Measurements from ENCODE around the gene PCDHB11.
"Not testable (repeated sequence)": the region's sequence is repeated elsewhere in the genome, so short reads cannot be mapped to it uniquely, and the experiment has no call there.

PCDHB11 gene

DNA sequence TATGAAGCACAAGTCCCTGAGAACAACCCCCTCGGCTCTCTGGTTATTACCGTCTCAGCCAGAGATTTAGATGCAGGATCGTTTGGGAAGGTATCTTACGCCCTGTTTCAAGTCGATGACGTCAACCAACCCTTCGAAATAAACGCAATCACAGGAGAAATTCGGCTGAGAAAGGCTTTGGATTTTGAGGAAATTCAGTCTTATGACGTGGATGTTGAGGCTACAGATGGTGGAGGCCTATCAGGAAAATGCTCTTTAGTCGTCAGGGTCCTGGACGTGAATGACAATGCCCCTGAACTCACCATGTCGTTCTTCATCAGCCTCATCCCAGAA is 48.5 kb upstream of the PCDHB11 start:
- Histone ChIP-seq H3K9me3 (ENCODE audit: low read length) (no peaks in the 10 kb centered on the region), H3K4me1 (ENCODE audit: insufficient read depth, low read length, severe bottlenecking) (no peaks in the 10 kb centered on the region), H2AFZ (ENCODE audit: low read length) (no peak overlapping the region)

DNA sequence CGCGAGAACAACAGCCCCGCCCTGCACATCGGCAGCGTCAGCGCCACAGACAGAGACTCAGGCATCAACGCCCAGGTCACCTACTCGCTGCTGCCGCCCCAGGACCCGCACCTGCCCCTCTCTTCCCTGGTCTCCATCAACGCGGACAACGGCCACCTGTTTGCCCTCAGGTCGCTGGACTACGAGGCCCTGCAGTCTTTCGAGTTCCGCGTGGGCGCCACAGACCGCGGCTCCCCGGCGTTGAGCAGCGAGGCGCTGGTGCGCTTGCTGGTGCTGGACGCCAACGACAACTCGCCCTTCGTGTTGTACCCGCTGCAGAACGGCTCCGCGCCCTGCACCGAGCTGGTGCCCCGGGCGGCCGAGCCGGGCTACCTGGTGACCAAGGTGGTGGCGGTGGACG is 47.8 kb upstream of the PCDHB11 start:
- H3K9ac ChIP-seq (ENCODE audit: low read length); H2AFZ ChIP-seq (ENCODE audit: low read length); H3F3A ChIP-seq (ENCODE audit: insufficient read depth, low read length); H3K4me2 ChIP-seq (ENCODE audit: low read length); H3K36me3 ChIP-seq (ENCODE audit: insufficient read depth, low read length); H3K79me2 ChIP-seq (ENCODE audit: insufficient read depth, low read length); H3K27ac ChIP-seq (ENCODE audit: low read depth, low read length, poor library complexity, severe bottlenecking); H3K27me3 ChIP-seq (ENCODE audit: insufficient read depth, low read length); H3K4me1 ChIP-seq (ENCODE audit: insufficient read depth, low read length, severe bottlenecking); H3K9me2 ChIP-seq (ENCODE audit: low read depth, low read length); H3K4me3 ChIP-seq (ENCODE audit: low read depth, low read length, poor library complexity, severe bottlenecking); H4K20me1 ChIP-seq (ENCODE audit: insufficient read depth, low read length); H3K9me3 ChIP-seq (ENCODE audit: low read length): not testable (repeated sequence)

More for the DNA sequence above, 48.5 kb upstream of the PCDHB11 start:
- Histone ChIP-seq H3K27ac (ENCODE audit: low read depth, low read length, poor library complexity, severe bottlenecking) (no peak overlapping the region), H3F3A (ENCODE audit: insufficient read depth, low read length) (no peaks in the 10 kb centered on the region), H3K9me2 (ENCODE audit: low read depth, low read length) (no peaks in the 10 kb centered on the region), H3K4me3 (ENCODE audit: low read depth, low read length, poor library complexity, severe bottlenecking) (no peak overlapping the region), H3K79me2 (ENCODE audit: insufficient read depth, low read length) (no peaks in the 10 kb centered on the region), H3K36me3 (ENCODE audit: insufficient read depth, low read length) (no peaks in the 10 kb centered on the region), H3K4me2 (ENCODE audit: low read length) (no peak overlapping the region), H4K20me1 (ENCODE audit: insufficient read depth, low read length) (no peaks in the 10 kb centered on the region), H3K9ac (ENCODE audit: low read length) (no peak overlapping the region), H3K27me3 (ENCODE audit: insufficient read depth, low read length) (no peaks in the 10 kb centered on the region)
- TF ChIP-seq CTCF (IDR thresholded peaks at IDR 0.05; ENCODE audit: low read length) = no peak
- no peak for TF ChIP-seq EZH2 (IDR thresholded peaks at IDR 0.05; ENCODE audit: borderline replicate concordance, low read length)

DNA sequence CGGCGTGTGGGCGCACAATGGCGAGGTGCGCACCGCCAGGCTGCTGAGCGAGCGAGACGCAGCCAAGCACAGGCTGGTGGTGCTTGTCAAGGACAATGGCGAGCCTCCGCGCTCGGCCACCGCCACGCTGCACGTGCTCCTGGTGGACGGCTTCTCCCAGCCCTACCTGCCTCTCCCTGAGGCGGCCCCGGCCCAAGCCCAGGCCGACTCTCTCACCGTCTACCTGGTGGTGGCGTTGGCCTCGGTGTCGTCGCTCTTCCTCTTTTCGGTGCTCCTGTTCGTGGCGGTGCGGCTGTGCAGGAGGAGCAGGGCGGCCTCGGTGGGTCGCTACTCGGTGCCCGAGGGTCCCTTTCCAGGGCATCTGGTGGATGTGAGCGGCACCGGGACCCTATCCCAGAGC is 47.3 kb upstream of the PCDHB11 start:
- not testable (repeated sequence) for H2AFZ ChIP-seq (ENCODE audit: low read length); H3K4me1 ChIP-seq (ENCODE audit: insufficient read depth, low read length, severe bottlenecking); H3F3A ChIP-seq (ENCODE audit: insufficient read depth, low read length); H4K20me1 ChIP-seq (ENCODE audit: insufficient read depth, low read length); H3K27me3 ChIP-seq (ENCODE audit: insufficient read depth, low read length); H3K9me3 ChIP-seq (ENCODE audit: low read length); H3K27ac ChIP-seq (ENCODE audit: low read depth, low read length, poor library complexity, severe bottlenecking); H3K79me2 ChIP-seq (ENCODE audit: insufficient read depth, low read length); H3K4me2 ChIP-seq (ENCODE audit: low read length); H3K9ac ChIP-seq (ENCODE audit: low read length); H3K36me3 ChIP-seq (ENCODE audit: insufficient read depth, low read length); H3K4me3 ChIP-seq (ENCODE audit: low read depth, low read length, poor library complexity, severe bottlenecking); H3K9me2 ChIP-seq (ENCODE audit: low read depth, low read length)

DNA sequence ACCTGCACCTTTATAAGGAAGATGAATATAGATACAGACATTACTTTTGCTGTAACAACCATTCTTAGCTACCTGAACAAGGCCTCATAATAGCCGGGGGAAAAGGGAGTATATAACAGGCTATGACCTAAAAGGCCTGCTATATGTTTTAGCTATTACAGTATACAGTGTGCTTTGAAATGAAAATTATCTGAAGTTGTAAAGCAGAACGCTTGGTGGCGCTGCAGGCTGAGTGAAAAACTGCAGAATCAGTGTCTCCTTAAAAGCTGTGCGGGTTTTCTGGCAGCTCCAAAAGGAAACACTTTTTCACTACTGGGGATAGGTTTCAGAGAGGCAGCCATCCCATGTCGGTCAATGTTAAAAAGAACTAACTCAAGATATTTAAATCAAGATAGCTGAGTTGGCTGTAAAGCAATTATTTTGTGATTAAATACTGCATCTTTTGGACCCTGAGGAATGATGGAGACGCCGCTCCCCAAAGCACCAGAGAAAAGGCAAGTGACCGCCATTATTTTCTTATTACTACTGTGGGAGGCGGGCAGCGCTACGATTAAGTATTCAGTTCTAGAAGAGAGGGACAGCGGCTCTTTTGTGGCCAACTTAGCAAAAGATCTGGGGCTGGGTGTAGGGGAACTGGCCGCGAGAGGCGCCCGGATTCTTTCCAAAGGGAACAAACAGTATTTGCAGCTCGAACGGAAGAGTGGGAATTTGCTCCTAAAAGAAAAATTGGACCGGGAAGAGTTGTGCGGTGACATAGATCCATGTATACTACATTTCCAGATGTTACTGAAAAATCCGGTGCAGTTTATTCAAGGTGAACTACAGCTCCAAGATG is 43.7 kb upstream of the PCDHB11 start:
- Histone ChIP-seq H3K9me2 (ENCODE audit: low read depth, low read length) (no peaks in the 10 kb centered on the region), H3K27me3 (ENCODE audit: insufficient read depth, low read length) (no peaks in the 10 kb centered on the region), H3K4me3 (ENCODE audit: low read depth, low read length, poor library complexity, severe bottlenecking) (no peak overlapping the region), H3F3A (ENCODE audit: insufficient read depth, low read length) (no peaks in the 10 kb centered on the region), H2AFZ (ENCODE audit: low read length) (no peak overlapping the region), H3K36me3 (ENCODE audit: insufficient read depth, low read length) (no peaks in the 10 kb centered on the region), H3K4me2 (ENCODE audit: low read length) (no peak overlapping the region), H3K79me2 (ENCODE audit: insufficient read depth, low read length) (no peaks in the 10 kb centered on the region), H3K9ac (ENCODE audit: low read length) (no peak overlapping the region), H3K4me1 (ENCODE audit: insufficient read depth, low read length, severe bottlenecking) (no peaks in the 10 kb centered on the region), H3K9me3 (ENCODE audit: low read length) (no peaks in the 10 kb centered on the region), H4K20me1 (ENCODE audit: insufficient read depth, low read length) (no peaks in the 10 kb centered on the region), H3K27ac (ENCODE audit: low read depth, low read length, poor library complexity, severe bottlenecking) (no peak overlapping the region)
- no peak for TF ChIP-seq EZH2 (IDR thresholded peaks at IDR 0.05; ENCODE audit: borderline replicate concordance, low read length)
- TF ChIP-seq CTCF (IDR thresholded peaks at IDR 0.05; ENCODE audit: low read length) = peak; percentile 50; the same call in 1 of the 2 replicates

- not testable (repeated sequence) for H3K79me2 ChIP-seq (ENCODE audit: insufficient read depth, low read length); H3K4me2 ChIP-seq (ENCODE audit: low read length); H3K9me2 ChIP-seq (ENCODE audit: low read depth, low read length); H4K20me1 ChIP-seq (ENCODE audit: insufficient read depth, low read length); H2AFZ ChIP-seq (ENCODE audit: low read length); H3F3A ChIP-seq (ENCODE audit: insufficient read depth, low read length); H3K4me3 ChIP-seq (ENCODE audit: low read depth, low read length, poor library complexity, severe bottlenecking); H3K9ac ChIP-seq (ENCODE audit: low read length); H3K4me1 ChIP-seq (ENCODE audit: insufficient read depth, low read length, severe bottlenecking); H3K27ac ChIP-seq (ENCODE audit: low read depth, low read length, poor library complexity, severe bottlenecking); H3K9me3 ChIP-seq (ENCODE audit: low read length); H3K27me3 ChIP-seq (ENCODE audit: insufficient read depth, low read length); H3K36me3 ChIP-seq (ENCODE audit: insufficient read depth, low read length)
These were observed 42.1 kb upstream of the PCDHB11 start for GRCh38 chr5:141157356-141157755.

DNA sequence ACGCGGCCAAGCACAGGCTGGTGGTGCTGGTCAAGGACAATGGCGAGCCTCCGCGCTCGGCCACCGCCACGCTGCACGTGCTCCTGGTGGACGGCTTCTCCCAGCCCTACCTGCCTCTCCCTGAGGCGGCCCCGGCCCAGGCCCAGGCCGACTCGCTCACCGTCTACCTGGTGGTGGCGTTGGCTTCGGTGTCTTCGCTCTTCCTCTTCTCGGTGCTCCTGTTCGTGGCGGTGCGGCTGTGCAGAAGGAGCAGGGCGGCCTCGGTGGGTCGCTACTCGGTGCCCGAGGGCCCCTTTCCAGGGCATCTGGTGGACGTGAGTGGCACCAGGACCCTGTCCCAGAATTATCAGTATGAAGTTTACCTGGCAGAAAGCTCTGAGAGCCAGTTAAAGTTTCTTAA is 41.5 kb upstream of the PCDHB11 start:
- H3K4me2 ChIP-seq (ENCODE audit: low read length); H3K4me3 ChIP-seq (ENCODE audit: low read depth, low read length, poor library complexity, severe bottlenecking); H3K36me3 ChIP-seq (ENCODE audit: insufficient read depth, low read length); H3K79me2 ChIP-seq (ENCODE audit: insufficient read depth, low read length); H3K27me3 ChIP-seq (ENCODE audit: insufficient read depth, low read length); H3K9ac ChIP-seq (ENCODE audit: low read length); H3F3A ChIP-seq (ENCODE audit: insufficient read depth, low read length); H3K4me1 ChIP-seq (ENCODE audit: insufficient read depth, low read length, severe bottlenecking); H3K9me2 ChIP-seq (ENCODE audit: low read depth, low read length); H3K27ac ChIP-seq (ENCODE audit: low read depth, low read length, poor library complexity, severe bottlenecking); H3K9me3 ChIP-seq (ENCODE audit: low read length); H2AFZ ChIP-seq (ENCODE audit: low read length); H4K20me1 ChIP-seq (ENCODE audit: insufficient read depth, low read length): not testable (repeated sequence)
